Cardiac fibroblast (primary cell): Measurements from ENCODE around the gene CHST3.
A peak's percentile ranks its signal among the peaks of the same experiment; 100 is the strongest.

Experiments
- DNase-seq, 2 donors: peaks; one replicate each; pipeline versions ENCODE4 v3.0.0 to v3.0.0-alpha.2; 2010; ENCODE audit warnings: low read depth in 2 of 2
- H3K4me3 ChIP-seq, 2 donors: replicated peaks in 1 of 2; 1 replicate in 1 of 2; 2 replicates in 1 of 2; pipeline ENCODE4 v1.5.1; 2011; ENCODE audit warnings: low read depth in 2 of 2, low read length in 2 of 2, mild to moderate bottlenecking in 2 of 2, moderate library complexity in 1 of 2
- TF ChIP-seq, protein P1 (sequence below): IDR thresholded peaks from one replicate; pipeline ENCODE4 v1.5.1; 2011; ENCODE audit warnings: low read depth, mild to moderate bottlenecking, low read length, inconsistent platforms

Gene CHST3

GRCh38 chr10:71978476-71978875, 14.3 kb downstream of the CHST3 start:
- TF ChIP-seq, protein P1, sequence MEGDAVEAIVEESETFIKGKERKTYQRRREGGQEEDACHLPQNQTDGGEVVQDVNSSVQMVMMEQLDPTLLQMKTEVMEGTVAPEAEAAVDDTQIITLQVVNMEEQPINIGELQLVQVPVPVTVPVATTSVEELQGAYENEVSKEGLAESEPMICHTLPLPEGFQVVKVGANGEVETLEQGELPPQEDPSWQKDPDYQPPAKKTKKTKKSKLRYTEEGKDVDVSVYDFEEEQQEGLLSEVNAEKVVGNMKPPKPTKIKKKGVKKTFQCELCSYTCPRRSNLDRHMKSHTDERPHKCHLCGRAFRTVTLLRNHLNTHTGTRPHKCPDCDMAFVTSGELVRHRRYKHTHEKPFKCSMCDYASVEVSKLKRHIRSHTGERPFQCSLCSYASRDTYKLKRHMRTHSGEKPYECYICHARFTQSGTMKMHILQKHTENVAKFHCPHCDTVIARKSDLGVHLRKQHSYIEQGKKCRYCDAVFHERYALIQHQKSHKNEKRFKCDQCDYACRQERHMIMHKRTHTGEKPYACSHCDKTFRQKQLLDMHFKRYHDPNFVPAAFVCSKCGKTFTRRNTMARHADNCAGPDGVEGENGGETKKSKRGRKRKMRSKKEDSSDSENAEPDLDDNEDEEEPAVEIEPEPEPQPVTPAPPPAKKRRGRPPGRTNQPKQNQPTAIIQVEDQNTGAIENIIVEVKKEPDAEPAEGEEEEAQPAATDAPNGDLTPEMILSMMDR = no peak
- H3K4me3 ChIP-seq = no peak overlapping the region
- DNase-seq = no peak

DNA sequence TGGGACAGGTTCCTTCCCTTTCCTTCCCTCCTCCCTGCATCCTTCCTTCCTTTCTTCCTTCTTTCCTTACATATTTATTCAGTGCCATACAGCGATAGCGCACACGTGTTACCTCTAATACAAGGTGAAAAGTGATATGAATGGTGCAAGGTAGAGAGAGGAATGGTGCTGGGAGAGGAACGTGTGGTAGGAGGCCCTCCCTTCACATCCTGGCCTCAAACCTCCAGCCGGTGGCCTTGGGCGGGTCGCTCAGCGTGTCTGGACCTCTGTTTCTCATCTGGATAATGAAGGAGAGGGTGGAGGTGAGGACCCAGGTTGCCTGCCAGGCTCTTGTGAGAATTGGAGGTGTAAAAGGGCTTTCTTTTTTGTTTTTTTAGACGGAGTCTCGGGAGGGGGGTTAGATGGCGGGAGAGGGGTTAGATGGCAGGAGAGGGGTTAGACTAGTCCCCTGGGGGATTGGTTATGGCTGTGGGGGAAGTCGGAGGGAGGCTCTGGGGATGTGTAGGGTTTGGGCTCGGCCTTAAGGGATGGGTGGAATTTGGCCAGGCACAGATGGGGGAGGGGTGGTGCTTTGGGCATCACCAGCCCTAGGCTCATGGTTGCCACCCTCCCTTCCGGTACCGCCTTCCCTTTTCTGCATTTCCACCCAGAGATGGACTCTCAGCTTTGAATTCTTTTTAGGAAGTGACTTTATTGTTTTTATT, 14.9 kb downstream of the CHST3 start:
- TF ChIP-seq, protein P1 = no peak
- DNase-seq = no peak
- no peak overlapping the region for H3K4me3 ChIP-seq

GRCh38 chr10:71979692-71980062, 15.5 kb downstream of the CHST3 start:
- H3K4me3 ChIP-seq = no peak overlapping the region
- TF ChIP-seq, protein P1 = no peak

GRCh38 chr10:71980181-71981014, 16.2 kb downstream of the CHST3 start:
- TF ChIP-seq, protein P1 = no peak
- peak in 1 of 2 donors; percentile 72 for DNase-seq
- H3K4me3 ChIP-seq = no peak overlapping the region

More at GRCh38 chr10:71979692-71980062, 15.5 kb downstream of the CHST3 start:
- no peak for DNase-seq

DNA sequence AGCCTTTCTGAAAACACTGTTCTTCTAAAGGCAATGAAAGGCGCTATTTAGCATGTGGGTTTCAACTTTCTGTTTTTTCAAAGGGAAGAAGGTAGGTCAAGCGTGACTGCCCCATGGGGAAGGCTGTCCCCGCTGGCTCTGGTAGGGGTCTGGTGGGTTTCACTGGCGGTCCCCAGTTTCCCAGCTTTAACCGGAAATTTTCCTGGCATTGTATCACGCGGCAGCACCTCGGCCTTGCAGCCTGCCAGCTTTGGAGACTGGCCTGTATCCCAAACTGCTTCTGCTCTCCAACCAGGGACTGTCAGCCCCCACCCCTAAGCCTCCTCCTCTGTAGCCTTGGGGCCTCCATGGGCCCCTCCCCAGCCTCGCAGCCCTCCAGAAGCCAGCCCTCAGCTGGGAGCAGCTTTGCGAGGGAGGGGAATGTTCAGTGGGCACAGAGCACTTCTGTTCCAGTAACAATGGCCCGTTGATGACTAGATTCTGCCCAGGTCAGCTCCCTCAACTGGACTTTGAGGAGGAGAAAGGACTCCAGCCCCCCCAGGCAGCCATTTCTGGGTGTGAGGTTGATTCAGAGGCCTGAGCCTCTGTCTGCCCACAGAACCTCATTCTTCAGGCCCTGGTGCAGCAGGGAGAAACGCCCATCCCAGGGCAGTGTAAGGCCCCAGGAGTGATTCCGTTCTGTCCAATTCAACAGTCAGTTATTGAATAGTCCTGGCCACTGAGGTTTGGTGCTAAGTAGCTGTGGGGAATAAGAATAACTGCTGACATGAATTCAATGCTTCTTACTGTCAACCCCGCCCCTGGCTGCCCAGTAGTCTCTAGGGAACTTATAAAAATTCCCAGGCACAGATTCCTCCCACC, 17.1 kb downstream of the CHST3 start:
- peak; percentile 37 to 61 for DNase-seq
- H3K4me3 ChIP-seq = no peak overlapping the region
- TF ChIP-seq, protein P1 = no peak

DNA sequence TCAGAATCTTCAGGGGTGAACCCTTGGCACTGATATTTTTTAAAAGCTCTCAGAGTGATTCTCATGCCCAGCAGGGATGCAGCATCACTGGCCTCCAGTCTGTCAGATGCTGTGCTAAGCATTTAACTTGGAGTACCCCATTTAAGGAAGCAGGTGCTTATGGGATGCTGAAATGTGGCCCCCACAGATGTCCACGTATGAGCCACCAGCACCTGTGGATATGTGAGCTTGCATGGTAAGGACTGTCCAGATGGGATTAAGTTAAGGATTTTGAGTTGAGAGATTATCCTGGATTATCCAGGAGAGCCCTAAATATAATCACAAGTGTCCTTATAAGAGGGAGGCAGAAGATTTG, 17.7 kb downstream of the CHST3 start:
- DNase-seq = no peak
- no peak overlapping the region for H3K4me3 ChIP-seq
- TF ChIP-seq, protein P1 = no peak
